Upper lobe of left lung (tissue), 6 donors: ENCODE results near the gene TMEM134. TPM values are rescaled to one million over a fixed set of nuclear protein-coding genes. Genes with fewer than 3 reads are reported as not detected.
"Not testable (repeated sequence)": the region's sequence is repeated elsewhere in the genome, so short reads cannot be mapped to it uniquely, and the experiment has no call there.

Source experiments
- ATAC-seq, 2 donors: fragments of 200-7000 bp; cut with Tn5 transposase; one replicate each; pipeline ENCODE4 v1.9.1; 2022; ENCODE audit warnings: mild to moderate bottlenecking in 2 of 2, moderate library complexity in 2 of 2; ENCODE audit not compliant: low FRiP score in 2 of 2
- DNase-seq, 2 donors: peaks; one replicate each; pipeline ENCODE4 v3.0.0-alpha.2; 2019 to 2020
- H3K27ac ChIP-seq, 4 donors: fragments of 200-600 bp; sonication (generic); one replicate each; pipeline ENCODE4 v1.5.1; 2016 to 2019
- H3K27me3 ChIP-seq, 4 donors: fragments of 200-600 bp; sonication (generic); one replicate each; pipeline ENCODE4 v1.5.1; 2017 to 2019
- H3K36me3 ChIP-seq, 4 donors: fragments of 200-600 bp; sonication (generic); one replicate each; pipeline ENCODE4 v1.5.1; 2016 to 2019
- H3K4me1 ChIP-seq, 4 donors: fragments of 200-600 bp; sonication (generic); one replicate each; pipeline ENCODE4 v1.5.1; 2018 to 2019
- H3K4me3 ChIP-seq, 4 donors: fragments of 200-600 bp; sonication (generic); one replicate each; pipeline ENCODE4 v1.5.1; 2017 to 2019; ENCODE audit warnings: mild to moderate bottlenecking in 2 of 4, moderate library complexity in 1 of 4
- H3K9me3 ChIP-seq, 4 donors: fragments of 200-600 bp; sonication (generic); one replicate each; pipeline ENCODE4 v1.5.1; 2018 to 2019
- CTCF ChIP-seq, 6 experiments: fragments of 450-650 bp in 4 of 6; fragments of 200-600 bp in 2 of 6; sonication (generic) in 2 of 6; IDR thresholded peaks; one replicate each; pipeline ENCODE4 v1.5.1; 2016 to 2019; ENCODE audit warnings: antibody characterized with exemption in 6 of 6
- EP300 ChIP-seq, 4 donors: sonication (generic); formaldehyde crosslinking; IDR thresholded peaks; one replicate each; pipeline ENCODE4 v1.5.1; 2017; ENCODE audit warnings: antibody characterized with exemption in 4 of 4, control low read depth in 2 of 4
- POLR2A ChIP-seq, 4 donors: fragments of 450-650 bp; IDR thresholded peaks; one replicate each; pipeline ENCODE4 v1.5.1; 2016 to 2017; ENCODE audit warnings: antibody characterized with exemption in 4 of 4, mild to moderate bottlenecking in 2 of 4
- POLR2AphosphoS5 ChIP-seq, 2 donors: sonication (generic); formaldehyde crosslinking; IDR thresholded peaks; one replicate each; pipeline ENCODE4 v1.5.1; 2017; ENCODE audit warnings: antibody characterized with exemption in 2 of 2
- WGBS, 2 donors: methylation state at CpG; one replicate each; pipeline ENCODE4 v1.1.5; 2017 to 2018; 5-methylcytosine and 5-hydroxymethylcytosine counted together
- total RNA-seq, 6 donors: library from RNA; depleted of rRNA in 4 of 6; stranded (reverse); fragments of >200 nt in 4 of 6; gene quantifications; one replicate each; pipeline versions ENCODE4 v1.1.0 to v1.2.1, GENCODE V29; 2016 to 2021
- donor health status: DM: no; HTN: no; CAD: no; lungs with moderate emphysema.
- donor health status: DM: no; HTN: yes; CAD: no; lungs with severe emphysema.

Gene TMEM134
- total RNA-seq, 6 donors from 2014 or later: 51.2 to 102 (median 75.2) TPM

- TF ChIP-seq EP300 (IDR thresholded peaks at IDR 0.05): no peak
- H3K4me1 ChIP-seq: peaks cover 33 to 53% (median 40%) of the 10 kb centered on the region in 4 donors
- H3K27me3 ChIP-seq: no peaks in the 10 kb centered on the region
- peak overlapping the region; percentile 77 to 93 (median 90) for H3K27ac ChIP-seq
- H3K9me3 ChIP-seq: no peaks in the 10 kb centered on the region
- H3K4me3 ChIP-seq: peak overlapping the region in 2 of 4 donors; percentile 83 to 91
- H3K36me3 ChIP-seq: no peaks in the 10 kb centered on the region
- 68 to 78% methylated on average over 9 to 10 of the region's 11 CpGs for WGBS, 2 donors
- no peak for DNase-seq
- ATAC-seq: no peak
These were observed 1.9 kb downstream of the TMEM134 start for GRCh38 chr11:67466962-67467771.

- H3K4me1 ChIP-seq: peaks cover 33 to 53% (median 40%) of the 10 kb centered on the region in 4 donors
- no peaks in the 10 kb centered on the region for H3K27me3 ChIP-seq
- no peak for ATAC-seq
- peak overlapping the region in 1 of 4 donors; percentile 40 for H3K27ac ChIP-seq
- DNase-seq: no peak
- 76 to 81% methylated on average over 3 to 5 of the region's 5 CpGs for WGBS, 2 donors
- no peaks in the 10 kb centered on the region for H3K9me3 ChIP-seq
- no peak overlapping the region for H3K4me3 ChIP-seq
- no peaks in the 10 kb centered on the region for H3K36me3 ChIP-seq
- TF ChIP-seq POLR2A (IDR thresholded peaks at IDR 0.05) (no peak), EP300 (IDR thresholded peaks at IDR 0.05) (no peak), CTCF (IDR thresholded peaks at IDR 0.05) (no peak), POLR2AphosphoS5 (IDR thresholded peaks at IDR 0.05) (no peak)
These were observed 2.7 kb downstream of the TMEM134 start for GRCh38 chr11:67466367-67466766.

- not testable (repeated sequence) for H3K27me3 ChIP-seq, H3K9me3 ChIP-seq, DNase-seq, ATAC-seq, H3K36me3 ChIP-seq
- H3K4me3 ChIP-seq: peak overlapping the region in 2 of 4 donors; percentile 54 to 57
- H3K27ac ChIP-seq: peak overlapping the region; percentile 85 to 96 (median 92)
- H3K4me1 ChIP-seq: peaks cover 33 to 53% (median 40%) of the 10 kb centered on the region in 4 donors
- WGBS, 2 donors: 71 to 81% methylated on average over 2 of the region's 2 CpGs
These were observed 3.5 kb downstream of the TMEM134 start for GRCh38 chr11:67465530-67465929.

GRCh38 chr11:67465189-67465510 lies 3.9 kb downstream of the TMEM134 start:
- Histone ChIP-seq H3K4me3 (peak overlapping the region; percentile 54 to 60 (median 58)), H3K9me3 (no peaks in the 10 kb centered on the region), H3K36me3 (no peaks in the 10 kb centered on the region), H3K27ac (peak overlapping the region; percentile 85 to 96 (median 92)), H3K4me1 (peaks cover 33 to 53% (median 40%) of the 10 kb centered on the region in 4 donors), H3K27me3 (no peaks in the 10 kb centered on the region)
- WGBS, 2 donors: 46 to 59% methylated on average over 3 of the region's 3 CpGs
- TF ChIP-seq CTCF (IDR thresholded peaks at IDR 0.05) (no peak), POLR2AphosphoS5 (IDR thresholded peaks at IDR 0.05) (no peak), POLR2A (IDR thresholded peaks at IDR 0.05) (no peak), EP300 (IDR thresholded peaks at IDR 0.05) (no peak)
- DNase-seq (no peak), ATAC-seq (no peak)

- ATAC-seq (peak; percentile 79 to 92), DNase-seq (peak; percentile 95 to 96)
- Histone ChIP-seq H3K27me3 (no peaks in the 10 kb centered on the region), H3K9me3 (no peaks in the 10 kb centered on the region), H3K27ac (peak overlapping the region; percentile 85 to 96 (median 92)), H3K4me3 (peak overlapping the region; percentile 54 to 60 (median 58)), H3K4me1 (peaks cover 30 to 48% (median 37%) of the 10 kb centered on the region in 4 donors), H3K36me3 (no peaks in the 10 kb centered on the region)
- TF ChIP-seq POLR2A (IDR thresholded peaks at IDR 0.05) (peak; percentile 2 to 76 (median 47)), POLR2AphosphoS5 (IDR thresholded peaks at IDR 0.05) (peak; percentile 70 to 77), EP300 (IDR thresholded peaks at IDR 0.05) (no peak), CTCF (IDR thresholded peaks at IDR 0.05) (no peak)
- 33 to 39% methylated on average over 7 to 17 of the region's 56 CpGs for WGBS, 2 donors
These were observed 4.5 kb downstream of the TMEM134 start for GRCh38 chr11:67464411-67465188.
